ENCODE results near the gene AP1G1.
"Not testable (repeated sequence)": the region's sequence is repeated elsewhere in the genome, so short reads cannot be mapped to it uniquely, and the experiment has no call there.

The AP1G1 gene

DNA sequence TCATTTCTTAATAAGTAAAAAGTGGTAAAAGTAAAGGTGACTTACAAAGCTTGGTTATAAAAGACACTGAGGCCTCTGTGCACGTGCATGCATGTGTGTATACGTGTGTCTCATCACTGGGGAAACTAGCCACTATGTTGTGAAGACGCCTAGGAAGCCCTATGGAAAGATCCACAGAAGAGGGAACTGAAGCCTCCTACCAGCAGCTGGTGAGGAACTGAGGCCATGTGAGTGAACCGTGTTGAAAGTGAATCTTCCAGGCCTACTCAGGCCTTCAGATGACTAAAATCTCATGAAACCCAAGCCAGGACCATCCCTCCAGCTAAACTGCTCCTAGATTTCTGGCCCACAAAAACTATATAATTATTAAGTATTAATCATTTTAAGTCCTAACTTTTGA lies 107.8 kb downstream of the AP1G1 start:
- in situ Hi-C loops (cut with HindIII; ENCODE audit: low sequenced_read_pairs), result no loop called here

GRCh38 chr16:71698491-71698890 lies 110.1 kb downstream of the AP1G1 start:
- in situ Hi-C loops (cut with HindIII; ENCODE audit: low sequenced_read_pairs), result no loop called here
- TF ChIP-seq, protein P1, sequence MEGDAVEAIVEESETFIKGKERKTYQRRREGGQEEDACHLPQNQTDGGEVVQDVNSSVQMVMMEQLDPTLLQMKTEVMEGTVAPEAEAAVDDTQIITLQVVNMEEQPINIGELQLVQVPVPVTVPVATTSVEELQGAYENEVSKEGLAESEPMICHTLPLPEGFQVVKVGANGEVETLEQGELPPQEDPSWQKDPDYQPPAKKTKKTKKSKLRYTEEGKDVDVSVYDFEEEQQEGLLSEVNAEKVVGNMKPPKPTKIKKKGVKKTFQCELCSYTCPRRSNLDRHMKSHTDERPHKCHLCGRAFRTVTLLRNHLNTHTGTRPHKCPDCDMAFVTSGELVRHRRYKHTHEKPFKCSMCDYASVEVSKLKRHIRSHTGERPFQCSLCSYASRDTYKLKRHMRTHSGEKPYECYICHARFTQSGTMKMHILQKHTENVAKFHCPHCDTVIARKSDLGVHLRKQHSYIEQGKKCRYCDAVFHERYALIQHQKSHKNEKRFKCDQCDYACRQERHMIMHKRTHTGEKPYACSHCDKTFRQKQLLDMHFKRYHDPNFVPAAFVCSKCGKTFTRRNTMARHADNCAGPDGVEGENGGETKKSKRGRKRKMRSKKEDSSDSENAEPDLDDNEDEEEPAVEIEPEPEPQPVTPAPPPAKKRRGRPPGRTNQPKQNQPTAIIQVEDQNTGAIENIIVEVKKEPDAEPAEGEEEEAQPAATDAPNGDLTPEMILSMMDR (IDR thresholded peaks at IDR 0.05; ENCODE audit: low read depth, low read length, missing control alignments), result no peak
- DNase-seq (ENCODE audit: low read depth), result no peak

More for the DNA sequence above, 107.8 kb downstream of the AP1G1 start:
- TF ChIP-seq, protein P1 (IDR thresholded peaks at IDR 0.05; ENCODE audit: low read depth, low read length, missing control alignments), result no peak
- H3K4me3 ChIP-seq (ENCODE audit: low read depth, low read length), result no peak overlapping the region
- no peak for DNase-seq (ENCODE audit: low read depth)

DNA sequence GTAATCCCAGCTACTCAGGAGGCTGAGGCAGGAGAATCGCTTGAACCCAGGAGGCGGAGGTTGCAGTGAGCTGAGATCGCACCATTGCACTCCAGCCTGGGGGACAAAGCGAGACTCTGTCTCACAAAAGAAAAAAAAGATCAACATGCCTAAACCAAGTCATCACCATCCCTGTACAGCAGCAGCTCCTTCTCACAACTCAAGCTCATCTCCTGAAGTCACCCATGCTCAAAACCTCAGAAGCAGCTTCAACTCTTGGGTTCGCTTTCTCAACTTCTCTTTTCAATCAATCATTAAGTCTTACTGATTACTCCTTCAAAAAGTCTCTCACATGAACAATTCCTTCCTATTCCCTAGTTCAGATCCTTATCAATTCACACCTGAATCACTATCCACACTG lies 115.5 kb downstream of the AP1G1 start:
- in situ Hi-C loops (cut with HindIII; ENCODE audit: low sequenced_read_pairs), result no loop called here

More at GRCh38 chr16:71698491-71698890, 110.1 kb downstream of the AP1G1 start:
- H3K4me3 ChIP-seq (ENCODE audit: low read depth, low read length), result no peak overlapping the region

DNA sequence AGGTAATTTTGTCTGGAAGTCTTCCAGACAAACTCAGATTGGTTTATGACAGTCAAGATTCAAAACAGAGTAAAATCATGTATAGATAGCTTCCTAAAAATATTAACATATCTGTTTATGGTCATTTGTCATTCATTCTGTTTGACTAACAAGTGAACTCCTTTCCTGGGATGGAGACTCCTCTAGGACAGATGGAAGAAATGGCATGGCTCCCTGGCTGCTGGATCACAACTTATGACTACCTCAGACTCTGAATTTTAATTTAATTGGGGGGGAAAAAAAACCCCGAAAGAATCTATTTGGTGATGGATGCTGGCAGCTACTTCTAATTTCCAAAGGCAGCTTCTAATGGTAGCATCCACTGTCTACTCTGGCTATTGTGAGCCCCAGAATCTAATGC lies 118.7 kb downstream of the AP1G1 start:
- no peak for DNase-seq (ENCODE audit: low read depth)
- TF ChIP-seq, protein P1 (IDR thresholded peaks at IDR 0.05; ENCODE audit: low read depth, low read length, missing control alignments), result no peak

More for the DNA sequence above, 115.5 kb downstream of the AP1G1 start:
- H3K4me3 ChIP-seq (ENCODE audit: low read depth, low read length), result no peak overlapping the region
- TF ChIP-seq, protein P1 (IDR thresholded peaks at IDR 0.05; ENCODE audit: low read depth, low read length, missing control alignments), result no peak
- DNase-seq (ENCODE audit: low read depth), result no peak

DNA sequence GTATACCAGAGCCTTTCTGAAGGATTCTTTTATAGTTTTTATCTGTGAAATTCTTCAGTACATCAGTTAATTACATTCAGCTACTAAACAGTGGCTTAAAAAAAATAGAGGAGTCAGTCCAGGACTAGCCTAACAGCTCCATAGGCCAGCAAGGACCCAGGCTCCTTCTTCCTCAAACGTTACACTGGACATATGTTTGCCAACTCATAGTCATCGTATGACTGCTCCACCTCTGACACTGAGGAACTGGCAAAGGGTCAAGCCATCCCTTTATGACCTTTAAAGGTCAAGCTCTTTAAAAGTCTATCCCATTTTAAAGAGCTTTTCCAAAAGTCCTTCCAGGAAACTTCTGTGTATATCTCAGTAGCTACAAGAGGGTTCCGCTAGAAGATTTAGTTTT lies 120.8 kb downstream of the AP1G1 start:
- TF ChIP-seq, protein P1 (IDR thresholded peaks at IDR 0.05; ENCODE audit: low read depth, low read length, missing control alignments), result no peak
- in situ Hi-C loops (cut with HindIII; ENCODE audit: low sequenced_read_pairs), result no loop called here

More for the DNA sequence above, 118.7 kb downstream of the AP1G1 start:
- in situ Hi-C loops (cut with HindIII; ENCODE audit: low sequenced_read_pairs), result no loop called here
- no peak overlapping the region for H3K4me3 ChIP-seq (ENCODE audit: low read depth, low read length)

GRCh38 chr16:71684280-71684679 lies 124.4 kb downstream of the AP1G1 start:
- in situ Hi-C loops (cut with HindIII; ENCODE audit: low sequenced_read_pairs); DNase-seq (ENCODE audit: low read depth); H3K4me3 ChIP-seq (ENCODE audit: low read depth, low read length): not testable (repeated sequence)

More for the DNA sequence above, 120.8 kb downstream of the AP1G1 start:
- H3K4me3 ChIP-seq (ENCODE audit: low read depth, low read length), result no peak overlapping the region
- DNase-seq (ENCODE audit: low read depth), result no peak

DNA sequence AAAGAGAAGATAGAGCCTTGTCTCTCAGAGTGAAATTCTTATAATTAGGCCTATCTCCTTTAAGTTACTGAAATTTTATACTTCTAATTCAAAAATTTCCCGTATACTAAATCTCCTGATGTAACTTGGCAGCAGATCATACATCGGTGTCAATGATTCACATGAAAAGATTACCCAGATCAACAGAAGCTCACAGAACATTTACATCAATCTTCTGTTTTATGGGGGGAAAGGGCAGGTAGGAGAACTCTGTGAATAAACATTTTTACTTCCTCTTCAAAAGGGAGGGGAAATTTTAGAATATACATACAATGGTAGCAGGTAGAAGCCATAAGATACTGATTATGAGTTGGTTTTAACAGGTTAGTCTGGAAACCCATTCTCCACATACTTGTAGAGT lies 127.3 kb downstream of the AP1G1 start:
- TF ChIP-seq, protein P1 (IDR thresholded peaks at IDR 0.05; ENCODE audit: low read depth, low read length, missing control alignments), result no peak
- no peak overlapping the region for H3K4me3 ChIP-seq (ENCODE audit: low read depth, low read length)
- DNase-seq (ENCODE audit: low read depth), result no peak
- in situ Hi-C loops (cut with HindIII; ENCODE audit: low sequenced_read_pairs), result no loop called here

All from astrocyte of the cerebellum (primary cell).